Measurements from ENCODE around the gene PEAK1.

Gene PEAK1

DNA sequence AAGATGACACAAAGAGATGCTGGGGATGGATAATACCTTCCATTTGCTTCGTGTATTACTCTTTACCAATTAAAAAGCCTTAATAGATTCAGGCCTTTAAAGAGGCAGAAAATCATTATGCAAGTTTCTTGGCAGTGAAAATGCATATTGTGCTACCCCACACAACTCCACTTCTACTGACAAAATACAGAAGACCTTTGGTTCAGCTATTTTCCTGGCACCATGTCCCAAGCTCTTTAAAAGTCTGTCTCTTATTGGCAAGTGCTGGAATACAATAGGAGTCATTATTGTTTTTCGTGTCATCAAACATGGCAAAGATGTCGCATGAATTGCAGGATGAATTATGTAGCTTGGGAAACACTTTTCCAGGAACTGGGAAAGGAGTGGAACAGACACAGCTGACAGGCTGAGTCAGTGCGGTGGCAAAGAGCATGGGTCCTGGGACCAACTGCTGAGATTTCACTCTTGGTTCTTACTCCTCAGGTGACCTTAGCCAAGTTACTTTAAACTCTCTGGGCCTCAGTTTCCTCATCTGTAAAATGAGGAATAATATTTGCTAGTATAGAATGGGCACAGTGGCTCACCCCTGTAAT lies 343.5 kb downstream of the PEAK1 start:
- DNase-seq = no peak

DNA sequence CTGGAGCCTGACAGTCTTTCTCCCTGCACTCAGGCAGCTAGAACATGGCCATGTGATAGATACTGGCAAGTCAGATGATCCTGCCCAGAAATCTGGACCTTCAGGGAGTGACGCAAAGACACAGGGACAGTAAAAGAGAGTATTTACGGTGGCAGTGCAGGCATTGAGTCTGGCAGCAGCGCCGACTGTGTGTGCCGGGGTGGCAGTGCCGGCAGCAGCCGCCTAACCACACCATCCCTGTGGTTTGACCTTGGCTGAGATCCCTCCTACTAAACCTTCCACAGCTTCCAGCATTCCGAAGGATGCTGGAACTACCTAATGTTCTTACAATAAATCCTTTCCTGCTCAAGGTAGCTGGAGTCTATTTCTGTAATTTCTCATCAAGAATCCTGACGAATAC lies 344.4 kb downstream of the PEAK1 start:
- no peak for DNase-seq

DNA sequence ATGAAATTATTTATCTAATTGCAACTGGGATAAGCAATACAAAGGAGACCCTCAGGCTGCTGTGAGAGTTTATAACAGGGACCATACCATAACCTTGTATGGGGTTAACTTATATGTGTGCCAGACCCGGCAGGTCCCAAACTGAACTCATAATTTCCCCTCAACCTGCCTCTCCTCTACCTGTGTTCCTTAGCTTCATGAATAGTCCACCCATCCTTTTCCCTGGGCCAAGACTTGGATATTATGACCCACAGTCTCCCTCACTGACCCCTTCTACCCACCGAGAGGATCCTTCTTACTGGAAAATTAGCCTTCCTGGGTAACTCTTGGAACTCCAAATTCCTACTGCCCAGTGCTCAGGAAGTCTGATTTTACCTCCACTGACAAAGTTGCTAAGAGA lies 345.6 kb downstream of the PEAK1 start:
- DNase-seq = no peak

DNA sequence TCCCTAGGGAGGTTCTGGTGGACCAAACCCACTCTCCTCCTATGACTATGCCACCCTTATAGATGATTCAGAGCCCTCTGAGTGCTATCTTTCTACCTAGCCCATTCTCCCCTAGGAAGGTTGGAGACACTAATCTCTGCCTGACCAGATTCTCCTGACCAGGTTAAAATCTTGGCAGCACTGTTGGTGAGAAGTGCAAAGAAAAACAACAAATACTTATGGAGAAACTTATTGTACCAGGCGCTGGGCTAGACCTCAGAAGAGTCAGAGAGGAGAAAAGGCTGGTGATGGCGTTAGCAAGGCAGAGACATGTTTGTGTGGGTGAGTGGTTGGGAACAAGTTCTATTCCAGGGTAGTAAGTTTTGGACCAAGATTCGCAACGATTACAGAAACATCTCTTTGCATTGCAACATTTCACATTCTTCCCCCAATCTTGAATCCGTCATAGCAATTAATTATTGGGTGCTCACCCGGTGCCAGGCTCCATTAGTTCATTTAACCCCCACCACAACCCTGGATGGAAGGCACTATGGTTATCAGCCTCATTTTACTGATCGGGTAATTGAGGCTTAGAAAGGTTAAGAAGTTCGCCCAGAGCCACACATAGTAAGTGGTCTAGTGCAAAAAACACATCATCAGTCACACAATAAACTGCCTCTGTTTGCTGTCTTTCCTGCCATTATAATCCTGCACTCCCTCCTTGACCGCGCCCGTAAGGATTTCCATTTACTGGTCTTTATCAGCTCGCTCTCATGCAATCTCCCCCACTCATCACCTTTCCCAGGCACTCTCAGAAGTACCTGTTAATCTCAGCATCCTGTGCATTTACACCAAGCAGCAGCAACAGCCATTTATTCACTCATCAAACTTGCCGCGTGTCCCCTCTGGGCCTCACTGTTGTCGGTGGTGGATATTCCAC lies 348.3 kb downstream of the PEAK1 start:
- DNase-seq = no peak

DNA sequence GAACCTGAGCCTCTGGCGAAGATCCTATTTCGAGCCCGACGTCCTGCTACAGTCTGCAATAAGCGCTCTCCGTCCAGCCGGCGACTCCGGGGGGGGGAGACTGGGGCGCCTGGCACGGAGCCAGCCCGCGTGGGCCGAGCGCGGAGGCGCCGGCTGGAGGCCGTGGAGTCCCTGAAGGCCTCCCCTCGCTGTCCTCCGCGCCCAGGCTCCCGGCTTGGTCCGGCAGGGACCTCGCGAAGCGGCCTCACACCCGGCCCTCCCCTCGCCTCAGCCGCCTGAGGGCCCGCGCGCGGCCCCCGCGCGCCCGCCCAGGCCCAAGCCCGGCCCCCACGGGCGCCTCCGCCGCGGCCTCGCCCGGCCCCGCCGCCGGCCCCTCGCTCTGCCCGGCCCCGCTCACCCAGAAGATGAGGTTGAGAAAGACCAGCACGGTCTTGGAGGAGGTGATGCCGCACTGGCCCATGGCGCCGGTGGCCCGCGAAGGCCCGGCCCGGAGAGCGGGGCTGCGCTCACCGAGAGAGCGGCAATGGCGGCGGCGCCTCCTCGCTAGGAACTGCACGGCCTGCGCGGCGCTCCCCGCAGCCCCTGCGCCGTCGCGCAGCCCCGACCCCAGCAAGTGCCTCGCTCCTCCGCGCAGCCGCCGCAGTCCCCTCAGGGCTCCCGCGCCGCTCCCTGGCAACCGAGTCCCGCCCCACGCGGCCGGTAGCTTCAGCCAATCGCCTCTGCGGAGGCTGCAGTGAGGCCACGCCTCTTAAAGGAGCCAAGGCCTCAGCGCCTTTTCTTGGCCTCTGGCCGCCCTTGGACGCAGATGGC lies 349.2 kb downstream of the PEAK1 start, which contains the start of gene TSPAN3:
TSS of gene TSPAN3 (minus strand) at position 615 of the 810 bp plus-strand sequence. CDS start at position 460, 155 bp downstream.
- peak; percentile 96 for DNase-seq

DNA sequence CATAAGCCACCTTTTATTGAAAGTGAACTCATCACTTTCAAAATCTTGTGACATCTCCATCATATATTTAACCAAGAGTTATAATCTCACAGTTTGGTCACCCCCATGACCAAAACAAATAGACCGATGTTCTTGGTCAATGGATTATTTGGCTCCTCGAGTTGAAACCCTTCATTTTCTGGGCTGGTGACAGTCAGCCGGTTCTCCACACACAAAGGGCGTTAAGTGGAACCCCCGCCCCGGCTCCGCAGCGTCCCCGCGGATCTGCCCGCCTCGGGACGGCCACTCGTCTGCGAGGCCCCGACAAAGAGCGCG lies 349.8 kb downstream of the PEAK1 start:
- DNase-seq = no peak

DNA sequence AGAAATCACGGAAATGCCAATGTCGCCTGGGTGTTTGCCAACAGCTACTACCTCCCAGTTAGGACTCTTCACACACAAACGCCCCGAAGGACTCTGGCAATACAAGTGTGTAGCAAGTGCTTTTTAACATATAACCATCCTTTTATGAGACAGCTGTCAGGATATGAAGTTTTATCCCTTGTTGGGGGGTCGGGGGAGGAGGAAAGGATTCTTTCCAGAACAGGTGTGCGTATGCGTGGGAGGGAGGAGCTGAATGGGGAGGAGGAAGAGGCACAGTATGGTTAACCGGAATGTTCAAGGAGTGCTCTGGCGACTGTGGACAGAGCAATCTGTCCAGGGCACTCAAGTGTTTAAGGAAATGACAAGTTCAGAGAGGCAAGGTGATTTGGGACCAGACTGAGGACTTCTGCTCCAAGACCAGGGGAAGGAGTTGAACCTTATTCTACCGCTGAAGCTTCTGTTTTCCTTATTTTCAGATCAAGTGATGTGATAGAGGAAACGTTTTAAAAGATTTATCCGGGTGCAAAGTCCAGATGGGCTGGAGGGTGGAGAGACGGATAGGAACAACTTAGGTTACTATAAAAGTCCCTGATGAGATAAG lies 350.3 kb downstream of the PEAK1 start:
- no peak for DNase-seq

DNA sequence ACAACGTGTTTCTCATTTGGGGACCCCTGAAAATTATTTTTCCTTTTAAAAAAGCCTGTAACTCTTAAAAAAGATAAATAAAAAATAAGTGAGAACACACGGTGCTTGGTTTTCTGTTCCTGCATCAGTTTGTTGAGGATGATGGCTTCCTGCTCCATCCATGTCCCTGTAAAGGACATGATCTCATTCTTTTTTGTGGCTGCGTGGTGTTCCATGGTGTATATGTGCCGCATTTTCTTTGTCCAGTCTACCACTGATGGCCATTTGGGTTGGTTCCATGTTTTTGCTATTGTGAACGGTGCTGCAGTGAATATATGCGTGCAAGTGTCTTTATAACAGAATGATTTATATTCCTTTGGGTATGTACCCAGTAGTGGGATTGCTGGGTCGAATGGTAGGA lies 351.3 kb downstream of the PEAK1 start:
- no peak for DNase-seq

DNA sequence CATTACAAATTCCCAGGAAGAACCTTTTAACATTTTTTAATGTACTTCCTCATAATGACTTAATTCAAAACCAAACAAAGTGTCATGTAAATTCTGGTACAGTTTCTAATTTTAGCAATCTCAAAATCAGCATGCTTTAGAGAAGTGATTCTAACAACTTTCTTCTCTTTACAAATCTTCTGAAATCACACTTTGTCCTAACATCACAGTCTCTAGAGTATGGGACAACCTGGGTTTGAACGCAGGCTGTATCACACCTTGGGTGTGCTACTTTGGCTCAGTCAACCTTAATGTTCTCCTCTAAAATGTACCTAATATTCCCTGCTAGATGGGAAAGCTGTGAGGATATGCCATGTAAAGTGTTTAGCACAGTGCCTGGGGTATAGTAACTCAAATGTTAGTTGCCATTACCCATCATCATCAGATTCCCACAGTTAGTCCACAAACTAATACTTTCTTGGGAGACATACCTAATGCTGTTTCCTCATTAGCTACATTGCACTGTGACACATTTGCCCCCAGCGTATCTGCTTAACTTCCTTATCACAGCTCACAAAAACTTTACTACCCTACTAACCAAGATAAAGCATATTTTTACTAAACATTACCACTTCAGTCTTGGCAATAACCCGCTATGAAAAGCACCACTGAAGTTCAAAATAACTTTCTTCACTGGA lies 352.1 kb downstream of the PEAK1 start:
- no peak for DNase-seq

DNA sequence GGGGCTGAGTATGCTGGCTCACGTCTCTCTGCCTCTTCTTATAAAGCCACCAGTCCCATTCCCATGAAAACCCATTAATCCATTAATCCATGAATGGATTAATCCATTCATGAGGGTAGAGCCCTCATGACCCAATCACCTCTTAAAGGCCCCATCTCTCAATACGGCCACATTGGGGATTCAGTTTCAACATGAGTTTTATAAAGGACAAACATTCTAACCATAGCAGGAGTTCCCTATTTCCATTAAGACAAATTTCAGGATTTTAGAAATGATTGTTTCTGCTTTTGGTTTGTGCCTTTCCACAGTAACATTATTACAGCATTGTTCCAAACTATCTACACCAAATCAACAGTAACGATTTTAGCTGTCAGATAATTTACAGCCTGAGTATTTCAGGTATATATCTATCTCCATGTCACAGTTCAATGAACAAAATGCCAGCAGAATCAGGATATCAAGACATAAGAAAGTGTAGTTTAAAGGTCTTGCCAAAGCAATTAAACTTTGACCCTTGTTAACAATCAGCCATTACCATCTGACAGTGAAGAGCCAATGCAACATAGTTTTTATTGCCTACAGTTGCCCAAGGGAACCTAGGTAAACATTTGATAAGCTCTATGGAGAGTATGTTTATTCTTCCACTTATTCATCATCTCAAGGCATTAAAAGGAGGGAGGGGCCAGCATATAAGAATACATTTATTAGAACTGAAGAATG lies 352.8 kb downstream of the PEAK1 start:
- no peak for DNase-seq

DNA sequence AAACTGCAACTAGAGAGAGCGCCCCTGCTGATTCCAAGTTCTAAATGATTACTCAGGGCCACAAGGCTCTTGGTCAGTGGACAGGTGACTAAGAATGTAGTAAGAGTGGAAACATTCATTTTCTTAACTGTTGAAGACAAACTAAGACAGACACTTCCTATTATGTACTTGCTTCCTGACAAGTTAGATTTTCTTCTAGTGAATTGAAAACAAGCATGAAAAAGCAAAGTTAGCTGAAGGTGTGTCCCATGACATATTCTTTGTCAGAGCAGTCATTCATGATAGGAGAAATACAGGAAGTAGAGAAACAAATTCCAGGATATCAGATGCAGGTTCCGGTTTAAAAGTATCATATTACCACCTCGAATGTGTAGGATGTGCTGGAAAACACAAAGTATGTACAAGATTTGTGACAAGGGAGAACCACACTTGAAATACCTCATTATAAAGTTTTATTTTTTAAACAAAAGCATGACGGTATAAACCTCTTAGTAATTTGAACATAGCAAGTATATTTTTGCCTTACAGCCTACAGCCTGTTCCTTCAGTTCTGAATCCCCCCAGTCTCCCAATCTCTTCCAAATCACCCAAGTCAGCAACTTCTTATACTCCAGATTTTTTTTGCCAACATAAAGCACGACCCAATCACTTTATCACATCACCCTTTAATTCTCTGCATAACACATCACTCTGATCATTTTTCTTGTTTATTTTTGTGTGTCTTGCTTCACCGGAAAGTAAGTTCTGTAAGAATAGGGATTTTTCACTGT lies 355.2 kb downstream of the PEAK1 start:
- DNase-seq = no peak

DNA sequence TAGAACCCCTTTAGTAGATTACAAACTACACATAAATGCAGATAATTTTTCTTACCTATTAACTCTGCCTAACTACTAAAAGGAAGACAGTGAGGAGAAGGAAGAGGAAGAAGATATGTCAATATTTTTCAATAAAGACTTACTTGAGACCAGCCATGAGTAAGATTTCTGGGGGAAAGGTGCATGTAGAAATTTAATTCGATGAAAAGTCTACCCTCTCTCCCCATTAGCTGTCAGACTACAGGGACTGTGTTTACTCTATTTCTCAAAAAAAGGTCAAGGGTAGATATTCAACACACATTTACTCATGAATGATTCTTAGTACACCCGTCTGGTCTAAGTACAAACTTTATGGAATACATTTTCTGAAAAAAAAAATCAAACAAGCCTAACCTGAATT lies 355.8 kb downstream of the PEAK1 start:
- no peak for DNase-seq

DNA sequence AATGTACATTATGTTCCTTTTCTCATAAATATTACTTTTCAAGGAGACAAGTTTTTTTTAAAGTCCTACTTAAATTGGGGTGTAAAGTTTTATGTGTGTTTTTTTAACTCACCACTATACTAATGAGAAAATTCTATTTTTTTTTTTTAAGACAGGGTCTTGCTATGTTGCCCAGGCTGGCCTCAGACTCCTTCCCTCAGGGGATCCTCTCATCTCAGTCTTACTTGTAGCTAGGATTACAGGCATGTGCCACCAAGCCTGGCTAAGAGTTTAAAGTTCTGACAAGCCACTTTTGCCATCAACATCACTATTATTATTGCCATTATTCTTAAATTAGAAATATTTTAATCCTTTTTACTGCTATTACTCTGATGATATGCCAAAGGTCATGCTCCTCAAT lies 356.7 kb downstream of the PEAK1 start:
- DNase-seq = no peak

DNA sequence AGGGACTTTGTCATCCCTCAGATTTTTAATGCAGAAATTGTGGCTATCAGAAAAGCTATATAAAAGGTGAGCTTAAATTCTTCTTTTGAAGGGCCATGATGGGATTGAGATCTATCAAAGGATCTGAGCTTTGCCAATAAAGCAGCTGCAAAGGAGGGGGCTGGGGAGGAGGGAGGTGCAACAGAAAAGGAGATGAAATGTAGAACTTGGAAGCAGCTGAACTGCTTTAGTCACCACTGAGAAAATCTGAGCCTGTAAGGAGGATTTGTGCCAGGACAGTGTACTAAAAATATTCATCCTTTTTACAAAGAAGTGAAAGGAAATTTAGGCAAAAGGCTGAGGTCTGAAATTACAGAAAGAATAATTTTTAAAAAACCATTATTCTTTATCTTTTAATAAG lies 359.4 kb downstream of the PEAK1 start:
- no peak for DNase-seq

DNA sequence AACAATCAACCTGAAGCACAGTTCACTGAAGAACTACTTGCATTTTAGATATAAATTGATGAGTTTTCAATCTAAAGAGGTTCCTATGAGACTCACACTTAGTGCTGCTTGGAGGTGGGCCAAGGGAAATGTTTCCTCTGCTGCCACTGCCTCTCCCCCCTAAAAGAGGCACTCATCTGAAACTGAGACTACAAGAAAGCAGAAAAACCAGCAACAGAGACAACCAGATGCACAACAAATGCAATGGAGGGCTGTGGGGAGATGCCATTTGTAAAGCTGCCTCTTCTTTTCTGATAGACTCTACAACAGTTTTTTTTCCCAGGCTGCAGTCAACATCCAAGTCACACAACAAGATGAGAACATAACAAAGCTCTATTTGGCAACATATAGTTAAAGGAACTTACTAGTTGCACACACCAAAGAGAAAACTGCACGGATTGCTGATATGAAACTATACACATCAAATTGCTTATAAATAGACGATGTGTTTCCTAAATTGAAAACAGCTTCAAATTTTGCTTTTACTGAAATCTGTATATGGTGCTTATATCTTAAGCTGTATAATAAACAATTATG lies 360.0 kb downstream of the PEAK1 start:
- DNase-seq = no peak

DNA sequence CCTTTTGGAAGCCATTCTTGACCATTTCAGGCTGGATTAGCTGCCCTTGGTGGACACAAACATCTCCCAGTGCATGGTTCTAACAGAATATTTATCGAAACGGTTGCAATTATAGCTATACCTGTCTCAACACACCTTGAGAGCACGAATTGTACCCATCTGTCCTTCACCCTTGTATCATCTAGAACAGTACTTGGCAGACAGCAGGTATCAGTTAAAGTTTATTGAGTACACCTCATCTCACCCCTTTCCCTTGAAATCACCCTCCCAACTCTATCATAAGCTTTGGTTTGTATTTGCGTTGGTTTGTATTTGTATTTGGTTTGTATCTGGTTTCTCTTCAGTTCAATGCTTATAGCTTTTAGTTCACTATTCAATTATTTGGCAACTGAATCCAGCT lies 361.4 kb downstream of the PEAK1 start:
- DNase-seq = no peak

DNA sequence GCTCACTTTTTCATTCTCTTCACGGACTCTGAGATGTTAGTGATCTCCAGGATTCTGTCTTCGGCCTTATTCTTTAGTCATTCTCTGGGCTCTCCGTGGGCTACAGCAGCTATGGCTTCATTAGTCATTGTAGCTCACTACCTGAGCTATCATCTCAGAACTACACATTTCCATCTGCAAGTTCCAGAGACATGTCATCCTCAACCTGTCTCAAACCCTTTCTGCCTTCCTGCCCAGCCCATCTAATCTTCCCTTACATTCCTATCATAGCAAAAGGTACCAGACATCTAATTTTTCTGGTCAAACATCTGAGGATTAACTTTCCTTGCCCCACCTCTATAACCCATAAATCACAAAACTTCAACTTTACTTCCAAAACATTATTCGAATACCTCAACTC lies 362.2 kb downstream of the PEAK1 start:
- no peak for DNase-seq

DNA sequence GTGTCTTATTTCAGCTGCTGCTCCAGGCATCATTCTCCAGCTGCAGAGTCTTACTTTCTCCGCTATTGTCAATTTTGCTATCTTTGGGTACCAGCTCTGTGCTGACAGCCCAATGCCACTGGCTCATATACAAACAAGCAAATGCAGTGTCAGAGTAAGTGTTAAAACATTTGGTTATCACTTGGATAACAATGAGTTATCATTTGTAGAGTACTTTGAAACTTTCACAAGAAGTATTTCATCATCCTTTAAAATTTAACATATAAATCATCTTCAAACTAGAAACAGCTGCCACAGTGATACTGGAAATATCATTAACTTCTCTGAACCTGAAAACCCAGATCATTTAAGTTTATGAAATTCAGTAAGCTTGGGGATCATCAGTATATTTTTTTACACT lies 362.8 kb downstream of the PEAK1 start:
- DNase-seq = no peak

DNA sequence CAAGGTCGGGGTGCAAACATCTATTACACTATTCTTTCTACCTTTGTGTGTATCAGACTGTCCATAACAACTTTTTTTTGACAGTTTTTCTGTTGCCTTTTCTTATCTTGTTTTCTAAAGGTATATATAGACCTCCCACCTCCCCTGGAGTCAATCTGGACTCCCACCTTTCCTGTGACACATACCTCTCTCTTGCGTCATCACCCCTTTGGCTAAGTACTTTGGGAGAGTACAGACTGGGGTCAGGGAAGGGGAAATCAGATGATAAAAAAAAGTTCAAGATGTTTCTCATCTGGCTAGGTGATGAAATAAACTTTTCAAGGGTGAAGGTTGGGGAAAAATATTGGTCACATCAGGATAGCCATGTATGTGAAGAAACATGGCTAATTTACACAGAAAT lies 366.2 kb downstream of the PEAK1 start:
- no peak for DNase-seq

DNA sequence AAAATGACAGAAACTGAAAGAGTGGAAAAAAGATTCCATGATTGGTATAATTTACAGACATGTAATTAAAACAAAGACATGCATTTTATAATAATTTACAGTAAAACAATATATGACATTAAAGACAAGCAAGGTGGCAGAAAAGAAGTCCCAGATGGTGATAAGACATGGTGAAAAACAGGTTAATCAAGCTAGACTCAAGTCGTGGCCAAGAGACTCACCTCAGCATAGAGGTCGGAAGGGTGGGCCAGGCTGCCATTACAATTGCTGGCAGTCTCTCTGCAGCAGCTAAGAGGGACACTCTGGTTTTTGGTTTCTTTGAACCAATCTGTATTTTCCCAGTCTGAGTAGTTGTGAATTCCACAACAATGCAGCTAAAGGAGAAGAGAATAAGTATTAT lies 367.3 kb downstream of the PEAK1 start:
- DNase-seq = no peak

Data from right forelimb (tissue), 1 donor.